GM12873 (cell line): ENCODE results near the gene HSPB6.

Source experiments
- CTCF ChIP-seq: IDR thresholded peaks from 2 replicates; pipeline ENCODE4 v1.5.1; 2012; ENCODE audit warnings: low read depth, mild to moderate bottlenecking, moderate library complexity, low read length, control low read depth; ENCODE audit not compliant: insufficient read depth; ENCODE audit errors: missing control alignments

Gene HSPB6

GRCh38 chr19:35722461-35722860 is 34.4 kb downstream of the HSPB6 start:
- TF ChIP-seq CTCF = no peak

- no peak for TF ChIP-seq CTCF
Observed at GRCh38 chr19:35721374-35721773, 35.5 kb downstream of the HSPB6 start.

GRCh38 chr19:35720648-35721047 is 36.2 kb downstream of the HSPB6 start:
- no peak for TF ChIP-seq CTCF

- no peak for TF ChIP-seq CTCF
Observed at GRCh38 chr19:35720163-35720524, 36.7 kb downstream of the HSPB6 start.

GRCh38 chr19:35719402-35720162 is 37.2 kb downstream of the HSPB6 start:
- TF ChIP-seq CTCF = no peak

- no peak for TF ChIP-seq CTCF
Observed at GRCh38 chr19:35718345-35719041, 38.3 kb downstream of the HSPB6 start.

- no peak for TF ChIP-seq CTCF
Observed at GRCh38 chr19:35717665-35718344, 39.0 kb downstream of the HSPB6 start, which contains the start of gene KMT2B. TSS of gene KMT2B (plus strand) at chr19:35718003. CDS start at chr19:35718019, 16 bp downstream.
